ENCODE measurements around the gene SERP2.
A peak's percentile ranks its signal among the peaks of the same experiment; 100 is the strongest.
"Not testable (repeated sequence)": the region's sequence is repeated elsewhere in the genome, so short reads cannot be mapped to it uniquely, and the experiment has no call there.

SERP2 gene

GRCh38 chr13:44373601-44374347, at the start of gene SERP2:
Gene SERP2 (plus strand): TSS chr13:44373824. CDS start chr13:44374026, 202 bp downstream.
- TF ChIP-seq CTCF (IDR thresholded peaks at IDR 0.05), result no peak
- Histone ChIP-seq H3K9me3 (ENCODE audit: control insufficient read depth, low read length) (no peaks in the 10 kb centered on the region), H3K36me3 (ENCODE audit: control insufficient read depth, insufficient read depth, low read length) (no peaks in the 10 kb centered on the region), H3K4me2 (ENCODE audit: low read length) (peak within 1 kb of the TSS; percentile 71), H3K9ac (no peak within 1 kb of the TSS), H3K79me2 (no peaks in the 10 kb centered on the region), H3K27me3 (ENCODE audit: control insufficient read depth, insufficient read depth, low read length) (no peaks in the 10 kb centered on the region), H3K27ac (no peak within 1 kb of the TSS), H2AFZ (peak within 1 kb of the TSS; percentile 90), H3K4me1 (peaks cover 2% of the 10 kb centered on the region), H3K4me3 (ENCODE audit: low read depth, low read length) (peak within 1 kb of the TSS; percentile 25)

GRCh38 chr13:44326961-44327360, 46.7 kb upstream of the SERP2 start:
- Histone ChIP-seq H3K9me3 (ENCODE audit: control insufficient read depth, low read length) (no peaks in the 10 kb centered on the region), H2AFZ (no peak overlapping the region), H3K36me3 (ENCODE audit: control insufficient read depth, insufficient read depth, low read length) (no peaks in the 10 kb centered on the region), H3K4me1 (no peaks in the 10 kb centered on the region), H3K4me3 (ENCODE audit: low read depth, low read length) (no peak overlapping the region), H3K27ac (no peak overlapping the region), H3K79me2 (no peaks in the 10 kb centered on the region), H3K9ac (no peak overlapping the region), H3K4me2 (ENCODE audit: low read length) (no peak overlapping the region), H3K27me3 (ENCODE audit: control insufficient read depth, insufficient read depth, low read length) (no peaks in the 10 kb centered on the region)
- no peak for TF ChIP-seq CTCF (IDR thresholded peaks at IDR 0.05)

- H3K27me3 ChIP-seq (ENCODE audit: control insufficient read depth, insufficient read depth, low read length); H3K27ac ChIP-seq; H2AFZ ChIP-seq; H3K79me2 ChIP-seq; H3K36me3 ChIP-seq (ENCODE audit: control insufficient read depth, insufficient read depth, low read length); H3K4me1 ChIP-seq; H3K9ac ChIP-seq; H3K9me3 ChIP-seq (ENCODE audit: control insufficient read depth, low read length); H3K4me2 ChIP-seq (ENCODE audit: low read length); H3K4me3 ChIP-seq (ENCODE audit: low read depth, low read length): not testable (repeated sequence)
Measured at GRCh38 chr13:44329041-44329440, 44.6 kb upstream of the SERP2 start.

GRCh38 chr13:44329909-44330545, 43.6 kb upstream of the SERP2 start:
- no peak overlapping the region for H3K4me3 ChIP-seq (ENCODE audit: low read depth, low read length)
- no peak for TF ChIP-seq CTCF (IDR thresholded peaks at IDR 0.05)
- H3K9ac ChIP-seq, result no peak overlapping the region
- H3K27ac ChIP-seq, result no peak overlapping the region
- H2AFZ ChIP-seq, result no peak overlapping the region
- H3K79me2 ChIP-seq, result no peaks in the 10 kb centered on the region
- no peaks in the 10 kb centered on the region for H3K36me3 ChIP-seq (ENCODE audit: control insufficient read depth, insufficient read depth, low read length)
- H3K9me3 ChIP-seq (ENCODE audit: control insufficient read depth, low read length), result no peaks in the 10 kb centered on the region
- H3K4me2 ChIP-seq (ENCODE audit: low read length), result no peak overlapping the region
- H3K4me1 ChIP-seq, result no peaks in the 10 kb centered on the region
- no peaks in the 10 kb centered on the region for H3K27me3 ChIP-seq (ENCODE audit: control insufficient read depth, insufficient read depth, low read length)

- no peak overlapping the region for H3K4me3 ChIP-seq (ENCODE audit: low read depth, low read length)
- TF ChIP-seq CTCF (IDR thresholded peaks at IDR 0.05), result no peak
- H3K27me3 ChIP-seq (ENCODE audit: control insufficient read depth, insufficient read depth, low read length), result no peaks in the 10 kb centered on the region
- H3K79me2 ChIP-seq, result no peaks in the 10 kb centered on the region
- no peak overlapping the region for H3K4me2 ChIP-seq (ENCODE audit: low read length)
- H3K9ac ChIP-seq, result no peak overlapping the region
- H2AFZ ChIP-seq, result no peak overlapping the region
- no peaks in the 10 kb centered on the region for H3K36me3 ChIP-seq (ENCODE audit: control insufficient read depth, insufficient read depth, low read length)
- no peaks in the 10 kb centered on the region for H3K4me1 ChIP-seq
- no peaks in the 10 kb centered on the region for H3K9me3 ChIP-seq (ENCODE audit: control insufficient read depth, low read length)
- no peak overlapping the region for H3K27ac ChIP-seq
Measured at GRCh38 chr13:44331446-44331845, 42.2 kb upstream of the SERP2 start.
